Ascending aorta (tissue), 2 donors: ENCODE data around the gene ARPC1B. TPM values are rescaled to one million over a fixed set of nuclear protein-coding genes. Genes with fewer than 3 reads are reported as not detected.

Experiments
- DNase-seq, 2 donors: peaks; one replicate each; pipeline ENCODE4 v3.0.0-alpha.2; 2019; ENCODE audit warnings: low spot score in 2 of 2
- H3K27ac ChIP-seq, 2 donors: fragments of 200-600 bp; sonication (generic); one replicate each; pipeline ENCODE4 v1.5.1; 2016 to 2017; ENCODE audit warnings: mild to moderate bottlenecking in 1 of 2
- H3K27me3 ChIP-seq: fragments of 200-600 bp; sonication (generic); one replicate; pipeline ENCODE4 v1.5.1; 2017
- H3K36me3 ChIP-seq, 2 donors: fragments of 200-600 bp; sonication (generic); one replicate each; pipeline ENCODE4 v1.5.1; 2016
- H3K4me1 ChIP-seq, 2 donors: fragments of 200-600 bp; sonication (generic); one replicate each; pipeline ENCODE4 v1.5.1; 2016 to 2017; ENCODE audit warnings: mild to moderate bottlenecking in 1 of 2
- H3K4me3 ChIP-seq, 2 donors: fragments of 200-600 bp; sonication (generic); one replicate each; pipeline ENCODE4 v1.5.1; 2016 to 2017; ENCODE audit warnings: mild to moderate bottlenecking in 1 of 2
- H3K9me3 ChIP-seq, 2 donors: fragments of 200-600 bp; sonication (generic); one replicate each; pipeline ENCODE4 v1.5.1; 2016
- intact Hi-C: fragments of 100-400 bp; cut with DNase I; formaldehyde crosslinking; loops from one replicate; pipeline ENCODE4 v1.15.1; 2023
- total RNA-seq: library from RNA; depleted of rRNA; stranded (reverse); fragments of >200 nt; gene quantifications from one replicate; pipeline ENCODE4 v1.1.0, GENCODE V29; 2016
- TF ChIP-seq, protein P1 (sequence below), 3 experiments: fragments of 200-600 bp in 2 of 3; fragments of 450-650 bp in 1 of 3; sonication (generic) in 2 of 3; IDR thresholded peaks; one replicate each; pipeline ENCODE4 v1.5.1; 2016 to 2019; ENCODE audit warnings: antibody characterized with exemption in 3 of 3, mild to moderate bottlenecking in 1 of 3, moderate library complexity in 1 of 3

The ARPC1B gene
- total RNA-seq, 1 donor from 2014 or later: 360 TPM

DNA sequence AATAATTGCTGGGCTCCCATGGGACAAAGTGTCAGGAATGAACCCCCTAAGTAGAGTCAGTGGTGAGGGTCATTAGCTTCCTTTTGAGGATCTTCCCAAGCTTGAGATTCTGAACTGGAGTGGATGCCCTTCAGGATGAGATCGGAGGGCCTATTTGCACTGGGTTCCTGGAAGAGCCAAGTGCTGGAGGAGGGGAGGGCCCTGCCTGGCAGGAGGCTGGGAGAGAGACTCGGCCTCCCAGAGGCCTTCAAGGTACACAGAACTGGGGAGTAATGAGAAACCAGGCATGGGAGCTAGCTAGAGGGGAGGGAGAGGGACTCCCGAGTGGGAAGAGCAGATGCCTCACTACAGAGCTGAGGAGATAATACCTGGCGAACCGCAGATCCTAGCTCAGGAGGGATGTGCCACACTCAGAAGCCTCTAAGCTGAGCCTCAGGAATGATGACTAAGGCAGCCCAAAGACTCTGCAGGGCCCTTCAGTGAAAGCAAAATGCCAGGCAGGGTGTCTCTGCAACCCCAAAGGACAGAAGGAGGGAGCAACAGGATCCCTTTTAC is 24.4 kb downstream of the ARPC1B start:
- H3K36me3 ChIP-seq: peaks cover 63 to 100% of the 10 kb centered on the region in 2 donors
- no peaks in the 10 kb centered on the region for H3K27me3 ChIP-seq
- intact Hi-C loops: no loop called here
- H3K4me1 ChIP-seq: no peaks in the 10 kb centered on the region
- TF ChIP-seq, protein P1, sequence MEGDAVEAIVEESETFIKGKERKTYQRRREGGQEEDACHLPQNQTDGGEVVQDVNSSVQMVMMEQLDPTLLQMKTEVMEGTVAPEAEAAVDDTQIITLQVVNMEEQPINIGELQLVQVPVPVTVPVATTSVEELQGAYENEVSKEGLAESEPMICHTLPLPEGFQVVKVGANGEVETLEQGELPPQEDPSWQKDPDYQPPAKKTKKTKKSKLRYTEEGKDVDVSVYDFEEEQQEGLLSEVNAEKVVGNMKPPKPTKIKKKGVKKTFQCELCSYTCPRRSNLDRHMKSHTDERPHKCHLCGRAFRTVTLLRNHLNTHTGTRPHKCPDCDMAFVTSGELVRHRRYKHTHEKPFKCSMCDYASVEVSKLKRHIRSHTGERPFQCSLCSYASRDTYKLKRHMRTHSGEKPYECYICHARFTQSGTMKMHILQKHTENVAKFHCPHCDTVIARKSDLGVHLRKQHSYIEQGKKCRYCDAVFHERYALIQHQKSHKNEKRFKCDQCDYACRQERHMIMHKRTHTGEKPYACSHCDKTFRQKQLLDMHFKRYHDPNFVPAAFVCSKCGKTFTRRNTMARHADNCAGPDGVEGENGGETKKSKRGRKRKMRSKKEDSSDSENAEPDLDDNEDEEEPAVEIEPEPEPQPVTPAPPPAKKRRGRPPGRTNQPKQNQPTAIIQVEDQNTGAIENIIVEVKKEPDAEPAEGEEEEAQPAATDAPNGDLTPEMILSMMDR (IDR thresholded peaks at IDR 0.05): no peak
- H3K4me3 ChIP-seq: no peak overlapping the region
- DNase-seq: no peak
- H3K27ac ChIP-seq: no peak overlapping the region
- H3K9me3 ChIP-seq: no peaks in the 10 kb centered on the region

DNA sequence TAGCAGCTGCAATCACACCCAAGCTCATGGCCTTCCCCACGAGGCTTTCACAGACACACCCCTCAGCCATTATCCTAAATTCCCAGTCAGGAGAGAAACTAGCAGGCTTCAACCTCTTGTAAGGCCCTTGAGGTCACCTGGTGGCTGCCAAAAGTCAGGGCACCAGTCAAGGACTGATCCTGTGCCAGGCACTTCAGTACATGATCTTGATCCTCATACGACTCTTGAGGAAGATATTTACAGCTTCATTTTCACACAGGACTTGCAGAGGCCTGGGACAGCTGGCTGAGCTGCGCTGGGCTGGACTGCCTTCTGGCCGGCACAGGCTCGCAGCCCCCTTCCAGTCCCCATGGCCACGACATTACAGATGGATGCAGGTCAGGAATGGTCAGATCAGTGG is 25.1 kb downstream of the ARPC1B start:
- H3K27me3 ChIP-seq: no peaks in the 10 kb centered on the region
- TF ChIP-seq, protein P1 (IDR thresholded peaks at IDR 0.05): no peak
- intact Hi-C loops: no loop called here
- H3K4me1 ChIP-seq: no peaks in the 10 kb centered on the region
- no peaks in the 10 kb centered on the region for H3K9me3 ChIP-seq
- H3K27ac ChIP-seq: no peak overlapping the region
- no peak overlapping the region for H3K4me3 ChIP-seq
- DNase-seq: no peak
- H3K36me3 ChIP-seq: peaks cover 63 to 100% of the 10 kb centered on the region in 2 donors

DNA sequence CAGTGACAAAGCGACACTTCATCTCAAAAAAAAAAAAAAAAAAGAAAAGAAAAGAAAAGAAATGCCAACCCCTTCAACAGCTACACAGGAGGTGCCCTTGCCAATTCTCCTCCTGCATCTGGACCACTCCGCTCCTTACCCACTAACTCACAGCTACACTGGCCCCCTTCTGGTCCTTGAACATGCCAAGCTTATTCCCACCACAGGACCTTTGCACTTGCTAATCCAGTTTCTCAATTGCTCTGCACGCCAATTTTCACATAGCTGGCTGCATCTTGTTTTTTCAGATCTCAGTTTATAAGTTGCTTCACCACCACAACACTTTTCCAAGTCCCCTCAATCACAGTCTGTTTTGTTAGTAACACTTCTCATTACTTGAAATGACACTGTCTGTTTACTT is 28.3 kb downstream of the ARPC1B start:
- intact Hi-C loops: no loop called here
- H3K36me3 ChIP-seq: peaks cover 49 to 70% of the 10 kb centered on the region in 2 donors

DNA sequence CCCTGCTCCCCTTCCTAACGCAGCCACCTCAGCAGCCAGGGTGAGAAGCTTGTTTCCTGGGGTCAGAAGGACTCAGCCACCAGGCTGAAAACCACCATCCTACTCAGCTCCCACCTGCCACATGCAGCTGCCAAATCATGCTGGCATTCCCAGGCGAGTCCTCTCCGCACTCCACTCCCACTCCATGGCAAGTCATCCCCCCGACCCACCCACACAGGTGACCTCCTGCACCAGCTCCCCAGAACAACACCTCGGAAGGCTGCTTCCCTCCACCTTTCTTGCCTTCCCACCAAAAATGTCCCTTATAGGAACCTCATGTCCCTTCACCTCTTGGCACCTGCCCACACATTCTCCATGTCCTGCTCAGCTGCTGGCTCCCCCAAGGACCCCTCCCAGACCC is 29.2 kb downstream of the ARPC1B start:
- Histone ChIP-seq H3K36me3 (peaks cover 48 to 61% of the 10 kb centered on the region in 2 donors), H3K4me1 (peaks cover 10 to 16% of the 10 kb centered on the region in 2 donors), H3K4me3 (no peak overlapping the region), H3K27me3 (no peaks in the 10 kb centered on the region), H3K9me3 (no peaks in the 10 kb centered on the region), H3K27ac (peak overlapping the region in 1 of 2 donors; percentile 3)
- no peak for DNase-seq
- intact Hi-C loops: no loop called here
- TF ChIP-seq, protein P1 (IDR thresholded peaks at IDR 0.05): no peak

More for the DNA sequence above, 28.3 kb downstream of the ARPC1B start:
- no peak for DNase-seq
- Histone ChIP-seq H3K4me1 (peaks cover 10 to 16% of the 10 kb centered on the region in 2 donors), H3K27ac (no peak overlapping the region), H3K9me3 (no peaks in the 10 kb centered on the region), H3K4me3 (no peak overlapping the region), H3K27me3 (no peaks in the 10 kb centered on the region)
- TF ChIP-seq, protein P1 (IDR thresholded peaks at IDR 0.05): no peak

DNA sequence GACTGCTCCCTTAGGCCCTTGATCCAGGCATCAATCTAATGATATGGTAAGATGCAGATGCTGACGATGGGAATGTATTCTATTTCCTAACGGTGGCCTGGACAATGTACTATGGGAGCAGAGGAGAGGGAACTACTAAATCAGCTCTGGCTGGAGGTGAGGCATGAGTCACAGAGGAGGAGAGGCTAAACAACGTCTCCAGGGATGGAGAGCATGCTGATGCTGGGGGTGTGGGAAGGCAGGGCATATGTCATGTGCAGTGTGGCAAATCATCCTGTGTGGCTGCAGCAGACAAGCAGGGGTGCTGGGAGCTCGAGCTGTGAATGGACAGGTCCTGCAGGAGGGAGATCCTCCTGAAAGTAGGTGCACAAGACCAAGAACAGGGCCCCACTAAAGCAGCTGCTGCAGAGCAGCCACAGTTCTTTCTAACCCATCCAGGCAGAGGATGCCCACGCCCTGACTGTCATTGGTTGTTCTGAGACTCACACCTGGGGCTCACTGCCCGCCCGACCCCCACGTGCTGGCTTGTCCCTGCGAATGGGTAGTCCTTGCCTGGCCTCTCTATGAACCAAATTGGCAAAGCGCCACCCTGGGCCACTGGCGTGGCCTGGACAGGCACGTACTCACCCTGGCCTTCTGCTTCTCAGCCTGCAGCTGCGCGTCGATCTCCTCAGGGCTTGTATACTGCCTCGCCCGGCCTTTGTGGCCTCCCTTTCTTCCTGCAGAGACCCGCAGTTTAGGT is 29.9 kb downstream of the ARPC1B start:
- TF ChIP-seq, protein P1 (IDR thresholded peaks at IDR 0.05): no peak
- H3K27me3 ChIP-seq: no peaks in the 10 kb centered on the region
- H3K4me1 ChIP-seq: peaks cover 10 to 16% of the 10 kb centered on the region in 2 donors
- intact Hi-C loops: no loop called here
- H3K9me3 ChIP-seq: no peaks in the 10 kb centered on the region
- no peak for DNase-seq
- H3K27ac ChIP-seq: peak overlapping the region in 1 of 2 donors; percentile 3
- peaks cover 42 to 54% of the 10 kb centered on the region in 2 donors for H3K36me3 ChIP-seq
- no peak overlapping the region for H3K4me3 ChIP-seq
